GM18519 (cell line): Measurements from ENCODE around the gene TBL1XR1.
A peak's percentile ranks its signal among the peaks of the same experiment; 100 is the strongest.

Experiments
- ATAC-seq: cut with Tn5 transposase; IDR thresholded peaks from one replicate; pipeline ENCODE4 v1.9.1; 2021; ENCODE audit warnings: mild to moderate bottlenecking, moderate library complexity; ENCODE audit not compliant: unreplicated experiment, low FRiP score

TBL1XR1 gene

DNA sequence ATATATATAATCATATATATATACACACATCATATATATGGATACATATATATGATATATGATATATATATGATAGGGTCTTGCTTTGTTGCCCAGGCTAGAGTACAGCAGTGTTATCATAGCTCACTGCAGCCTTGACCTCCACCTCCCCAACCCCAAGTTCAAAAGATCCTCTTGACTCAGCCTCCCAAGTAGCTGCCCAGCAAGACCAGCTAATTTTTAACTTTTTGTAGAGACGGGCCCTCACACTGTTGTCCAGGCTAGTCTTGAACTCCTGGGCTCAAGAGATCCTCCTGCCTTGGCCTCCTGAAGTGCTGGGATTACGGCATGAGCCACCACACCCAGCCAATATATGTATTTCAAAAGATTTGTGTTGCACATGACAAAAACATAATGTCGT lies 83.0 kb downstream of the TBL1XR1 start:
- ATAC-seq: no peak

DNA sequence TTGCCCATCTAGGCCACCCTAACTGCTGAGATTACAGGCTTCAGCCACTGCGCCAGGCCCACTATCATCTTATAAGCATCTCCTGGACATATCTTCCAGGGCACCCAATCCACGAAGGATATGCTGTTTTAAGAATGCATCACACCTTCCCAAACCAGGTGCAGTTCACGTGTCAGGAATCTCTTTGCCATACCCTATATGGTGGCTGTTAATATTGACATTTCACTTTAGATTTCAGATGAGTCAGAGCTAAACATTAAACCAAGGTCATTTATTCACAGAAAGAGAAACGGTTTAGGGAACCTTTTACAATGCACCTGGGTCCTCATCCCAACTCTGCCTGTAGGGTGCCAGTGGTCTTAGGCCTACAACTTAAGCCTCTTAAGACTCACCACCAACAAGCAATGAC lies 85.7 kb downstream of the TBL1XR1 start:
- no peak for ATAC-seq

DNA sequence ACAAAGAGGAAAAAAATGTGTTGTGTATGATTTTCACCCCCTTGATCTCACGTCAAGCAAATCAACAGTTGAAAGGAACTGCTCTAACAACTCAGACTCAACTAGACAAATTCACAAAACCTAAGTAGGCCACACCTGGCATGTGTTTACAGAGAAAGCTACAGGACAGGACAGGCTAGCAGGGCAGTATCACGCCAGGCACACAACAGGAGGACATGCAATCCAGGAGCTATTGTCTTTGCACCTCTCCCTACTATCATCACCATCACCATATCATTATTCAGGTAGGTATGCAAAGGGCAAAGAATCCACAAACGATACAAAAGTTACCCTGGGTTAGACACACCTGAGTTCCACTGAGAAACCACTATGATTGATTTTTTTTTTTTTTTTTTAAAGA lies 86.4 kb downstream of the TBL1XR1 start:
- no peak for ATAC-seq

DNA sequence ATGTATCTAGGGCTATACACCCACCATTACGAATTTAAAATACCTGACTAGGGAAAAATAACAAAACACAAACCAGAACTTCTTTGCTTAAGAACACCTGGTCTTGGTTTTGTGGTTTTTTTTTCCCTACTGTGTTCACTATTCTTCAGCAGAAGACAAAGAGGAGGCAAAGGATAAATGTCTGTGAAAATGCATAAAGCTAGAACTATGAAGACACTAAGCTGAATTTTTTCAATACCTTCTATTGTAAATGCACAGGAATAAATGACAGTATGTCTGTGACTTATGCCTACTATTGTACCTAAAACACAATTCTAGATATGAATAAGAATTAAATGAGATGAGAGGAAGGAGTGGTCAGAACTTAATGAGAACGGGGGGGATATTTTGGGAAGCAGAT lies 86.9 kb downstream of the TBL1XR1 start:
- peak; percentile 17 for ATAC-seq

DNA sequence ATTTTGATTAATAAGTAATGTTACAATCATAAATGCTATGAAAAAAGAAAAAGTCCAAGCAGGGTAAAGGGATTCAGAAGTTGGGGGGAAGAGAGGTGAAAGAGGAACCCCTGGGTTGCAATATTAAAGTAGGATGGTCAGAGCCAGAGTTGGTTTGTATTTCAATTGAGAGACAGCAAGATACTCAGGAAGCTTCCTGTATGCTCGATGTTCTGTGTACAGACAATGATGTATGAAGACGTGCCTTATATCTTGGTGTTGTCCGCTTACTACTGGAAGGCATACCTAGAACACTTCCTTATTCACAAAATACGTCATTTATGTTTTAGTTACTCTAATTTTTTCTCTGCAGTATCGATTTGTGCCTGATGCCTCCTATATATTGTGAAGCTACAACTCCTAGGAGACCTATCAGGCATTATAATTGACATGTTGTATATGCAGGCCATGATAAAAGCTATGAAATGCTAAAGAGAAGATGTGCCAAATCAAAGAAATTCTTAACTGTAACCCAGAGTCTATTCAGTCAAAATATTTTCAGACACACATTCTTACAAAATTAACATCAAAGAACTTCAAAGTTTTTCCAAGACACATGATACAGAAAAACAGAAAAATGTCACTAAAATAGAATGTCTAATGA lies 87.5 kb downstream of the TBL1XR1 start:
- ATAC-seq: peak; percentile 65

DNA sequence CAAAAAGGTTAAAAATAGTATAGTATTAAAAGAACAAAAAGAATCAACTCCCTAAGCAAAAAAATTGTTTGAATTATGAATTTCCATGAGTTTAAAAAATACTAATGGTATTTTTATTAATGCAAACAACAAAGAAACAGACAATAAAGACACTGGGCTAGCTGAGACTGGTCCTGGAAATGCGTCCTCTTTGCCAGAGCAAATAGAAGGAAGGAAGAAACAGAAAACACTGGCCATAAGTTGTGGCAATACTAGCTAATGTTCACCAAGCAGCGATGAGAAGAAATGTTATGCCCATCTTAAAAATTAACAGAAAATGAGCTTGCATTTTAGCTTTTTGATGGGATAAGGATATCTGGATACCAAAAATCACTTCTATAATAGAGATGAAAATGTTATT lies 88.6 kb downstream of the TBL1XR1 start:
- ATAC-seq: no peak

DNA sequence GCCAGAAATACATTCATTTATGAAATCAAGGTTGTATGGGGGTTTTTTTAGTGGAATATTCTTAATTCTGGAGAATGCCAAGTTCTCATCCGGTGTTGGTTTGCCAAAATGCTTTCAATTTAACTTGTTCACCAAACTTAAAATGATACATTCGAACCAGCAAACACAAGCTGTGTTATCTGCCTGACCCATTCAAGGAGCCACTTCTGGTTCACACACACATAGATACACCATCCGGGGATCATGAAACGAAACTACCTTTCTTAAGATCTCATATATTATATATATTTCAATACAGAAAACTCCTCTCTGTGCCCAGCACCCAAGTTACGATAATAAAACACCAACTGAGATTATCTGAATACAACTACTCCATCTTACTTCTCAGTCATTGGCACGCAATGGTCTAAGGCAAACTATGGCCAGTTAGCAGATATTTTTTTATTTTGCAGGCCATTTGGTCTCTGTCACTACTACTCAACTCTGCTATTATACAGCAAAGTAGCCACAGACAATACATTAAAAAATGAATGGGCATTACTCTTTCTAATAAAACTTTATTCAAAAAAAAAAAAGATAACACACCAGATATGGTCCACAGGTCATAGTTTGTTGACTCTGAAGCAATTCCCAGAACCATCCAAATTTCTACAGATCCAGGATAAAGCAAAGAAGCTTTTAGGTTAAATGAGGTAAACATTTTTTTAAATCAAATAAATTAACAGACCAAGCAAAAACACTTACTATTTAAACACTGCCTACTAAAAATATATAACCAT lies 89.6 kb downstream of the TBL1XR1 start:
- ATAC-seq: no peak

DNA sequence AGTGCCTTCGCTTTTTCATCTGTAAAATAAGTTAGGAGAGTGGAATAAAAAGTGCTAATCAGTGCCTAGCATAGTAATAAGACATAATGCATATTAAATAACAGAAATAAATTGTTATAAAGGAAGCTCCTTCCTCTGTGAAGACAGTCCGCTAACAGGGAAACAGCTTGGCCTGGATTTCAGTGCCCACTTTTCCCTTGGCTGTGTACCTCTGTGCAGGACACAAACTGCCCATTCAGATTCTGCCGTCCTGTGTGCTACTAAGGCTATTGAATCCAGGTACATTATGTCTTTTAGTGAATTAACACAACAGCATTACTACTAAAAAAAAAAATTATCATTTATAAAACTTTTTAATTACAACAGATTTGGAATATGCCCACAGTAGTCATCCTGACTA lies 90.7 kb downstream of the TBL1XR1 start:
- ATAC-seq: no peak

DNA sequence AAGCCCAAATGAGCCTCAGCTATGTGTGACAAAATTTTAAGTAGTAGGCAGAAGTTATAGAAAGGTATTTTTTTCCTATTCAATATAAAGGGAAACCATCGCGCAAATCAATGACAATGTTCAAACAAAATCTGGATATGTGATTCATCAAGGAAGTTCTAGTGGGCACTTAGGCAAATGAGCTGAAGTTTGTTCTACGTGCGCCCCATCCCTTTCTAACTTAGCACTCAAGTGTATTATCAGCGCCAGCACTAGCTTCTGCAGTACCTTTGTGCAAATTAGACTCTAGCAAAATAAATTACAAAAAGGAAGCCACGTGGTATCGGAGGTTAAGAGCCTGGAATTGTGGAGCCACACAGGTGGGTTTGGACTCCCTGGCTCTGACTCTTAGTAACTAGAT lies 91.1 kb downstream of the TBL1XR1 start:
- ATAC-seq: no peak

DNA sequence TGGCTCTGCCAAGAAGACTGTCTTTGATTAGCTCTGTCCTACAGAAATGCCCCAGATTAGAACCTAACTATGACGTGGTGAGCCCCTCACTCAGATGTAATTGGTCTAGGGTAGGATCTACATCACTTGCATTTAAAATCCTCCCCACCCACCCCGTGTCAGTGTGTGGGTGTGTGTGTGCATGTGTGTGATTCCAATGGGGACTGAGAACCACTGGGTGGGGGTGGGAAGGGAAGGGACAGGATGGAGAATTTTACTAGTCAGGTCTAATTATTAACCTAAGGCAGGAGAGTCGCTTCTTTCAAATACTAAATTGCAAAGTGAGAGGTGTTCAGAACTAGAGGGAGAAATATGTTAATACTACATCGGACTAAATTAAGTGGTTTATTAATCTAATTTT lies 91.7 kb downstream of the TBL1XR1 start:
- ATAC-seq: no peak

DNA sequence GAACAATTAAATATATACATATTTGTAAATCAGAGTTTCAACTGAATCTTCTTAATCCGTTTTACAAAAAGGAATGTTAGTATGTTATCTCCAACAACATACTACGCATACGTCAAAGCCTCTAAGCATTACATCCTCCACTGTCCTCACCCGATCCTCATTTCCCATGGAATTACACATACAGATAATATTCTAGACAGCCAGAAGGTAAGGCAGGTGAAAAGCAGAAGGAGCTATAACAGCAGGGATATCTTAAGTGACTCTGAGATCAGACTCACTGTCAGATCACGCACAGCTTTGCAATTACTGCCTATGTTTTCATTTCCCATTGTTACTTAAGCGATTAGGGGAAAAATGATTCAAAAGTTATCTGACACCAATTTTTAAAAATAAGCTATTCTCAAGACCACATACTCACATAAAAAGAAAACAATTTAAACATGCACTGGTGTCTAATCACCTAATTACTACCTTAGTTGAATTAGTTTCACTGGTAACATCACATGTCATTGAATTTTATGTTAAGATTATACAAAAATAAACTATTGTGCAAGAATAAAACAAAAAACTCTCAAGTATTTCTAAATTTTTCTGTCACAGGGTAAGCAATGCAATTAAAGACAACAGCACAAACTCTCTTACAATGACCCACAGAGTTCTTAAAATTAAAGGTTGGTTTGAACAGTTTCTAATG lies 92.8 kb downstream of the TBL1XR1 start:
- ATAC-seq: no peak

DNA sequence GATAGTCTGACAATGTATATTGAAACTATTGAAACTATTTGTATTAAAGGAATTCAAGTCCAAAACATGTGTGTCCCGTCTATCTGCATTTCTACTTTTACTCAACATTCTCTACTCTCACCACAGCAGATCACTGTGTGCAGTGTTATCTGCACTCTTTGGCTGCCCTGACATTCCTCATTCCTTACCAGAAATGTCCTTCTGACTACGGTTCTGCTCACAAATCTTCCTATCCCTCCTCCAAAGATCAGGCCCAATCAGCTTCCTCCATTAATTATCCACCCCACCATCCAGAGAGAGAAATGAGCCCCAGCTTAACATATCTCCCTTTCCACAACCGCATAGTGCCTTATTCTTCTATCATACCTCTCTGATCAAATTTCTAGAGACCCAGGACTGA lies 94.7 kb downstream of the TBL1XR1 start:
- no peak for ATAC-seq

DNA sequence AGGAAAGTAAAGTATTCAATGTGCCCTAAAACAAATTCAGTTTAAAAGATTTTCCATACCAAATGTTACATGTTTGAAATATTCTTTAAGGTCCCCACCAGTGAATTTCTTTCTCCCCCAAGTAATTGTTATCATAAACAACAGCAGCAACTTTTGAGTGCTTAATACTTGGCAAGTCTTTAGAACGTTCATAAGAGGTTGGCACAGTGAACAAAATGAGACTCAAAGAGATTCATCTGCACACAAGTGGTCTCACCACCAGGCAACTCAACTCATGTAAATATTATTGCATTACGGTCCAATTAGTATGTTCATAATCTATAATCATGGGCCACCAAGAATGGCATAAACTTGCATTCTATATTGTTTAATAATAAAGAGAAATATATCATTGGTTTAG lies 98.7 kb downstream of the TBL1XR1 start:
- no peak for ATAC-seq

DNA sequence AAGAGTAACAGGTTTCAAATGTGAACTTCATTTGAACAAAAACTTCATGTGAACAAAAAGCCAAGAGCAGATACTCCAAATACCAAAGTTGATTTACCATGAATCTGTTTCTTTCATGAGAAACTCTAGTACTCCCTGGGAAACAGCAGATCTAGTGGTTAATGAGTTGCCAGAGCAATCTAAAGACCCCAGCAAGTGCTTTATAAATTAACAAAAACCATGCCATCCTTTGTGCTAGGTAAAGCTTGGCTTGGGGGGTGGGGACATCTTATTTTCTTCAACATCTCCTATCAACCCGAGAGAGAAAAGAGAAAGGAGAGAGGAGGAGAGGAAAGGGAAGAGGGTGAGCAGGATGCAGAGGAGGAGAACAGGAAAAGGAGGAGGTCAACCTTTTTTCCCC lies 100.7 kb downstream of the TBL1XR1 start:
- ATAC-seq: no peak

DNA sequence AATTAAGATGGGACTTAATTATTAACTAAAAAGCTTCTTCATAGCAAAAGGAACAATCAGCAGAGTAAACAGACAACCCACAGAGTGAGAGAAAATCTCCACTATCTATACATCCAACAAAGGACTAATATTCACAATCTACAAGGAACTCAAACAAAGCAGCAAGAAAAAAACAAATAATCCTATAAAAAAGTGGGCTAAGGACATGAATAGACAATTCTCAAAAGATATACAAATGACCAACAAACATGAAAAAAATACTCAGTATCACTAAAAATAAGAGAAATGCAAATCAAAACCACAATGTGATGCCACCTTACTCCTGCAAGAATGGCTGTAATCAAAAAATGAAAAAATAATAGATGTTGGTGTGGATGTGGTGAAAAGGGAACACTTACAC lies 103.3 kb downstream of the TBL1XR1 start:
- no peak for ATAC-seq

DNA sequence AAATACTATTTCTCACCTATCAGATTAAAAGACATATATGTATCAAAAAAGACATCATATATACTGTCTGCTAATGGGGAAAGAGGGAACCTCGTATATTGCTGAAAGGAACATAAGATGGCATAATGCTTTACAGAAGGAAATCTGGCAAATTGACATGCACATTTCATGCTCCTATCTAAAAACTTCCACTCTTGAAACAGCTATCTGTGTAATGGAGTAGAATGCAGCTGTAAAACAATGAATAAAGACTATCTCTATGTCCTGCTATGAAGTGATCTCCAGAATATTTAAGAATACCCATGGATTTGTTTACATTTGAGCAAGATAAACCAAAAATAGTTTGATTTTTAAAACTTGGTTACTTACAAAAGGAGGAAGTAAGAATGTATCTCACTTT lies 107.4 kb downstream of the TBL1XR1 start:
- ATAC-seq: no peak

DNA sequence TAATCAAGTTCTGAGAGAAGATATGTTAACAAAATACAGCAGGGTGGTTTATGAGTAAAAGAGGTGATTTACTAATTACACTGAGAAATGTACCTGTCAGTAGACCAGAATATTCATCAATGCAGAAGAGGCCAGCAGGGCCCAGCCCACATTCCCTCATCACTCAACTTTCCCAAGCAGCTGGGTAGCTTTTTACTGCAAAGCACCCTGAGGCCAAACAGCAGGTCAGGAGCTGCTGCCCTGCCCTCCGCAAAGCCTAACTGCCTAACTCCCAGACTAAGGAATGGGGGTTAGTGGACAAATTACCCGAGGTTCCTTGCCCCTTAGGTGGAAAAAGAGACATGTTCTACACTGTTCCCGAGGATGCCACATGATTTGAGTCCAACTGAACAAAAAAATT lies 108.2 kb downstream of the TBL1XR1 start:
- no peak for ATAC-seq

DNA sequence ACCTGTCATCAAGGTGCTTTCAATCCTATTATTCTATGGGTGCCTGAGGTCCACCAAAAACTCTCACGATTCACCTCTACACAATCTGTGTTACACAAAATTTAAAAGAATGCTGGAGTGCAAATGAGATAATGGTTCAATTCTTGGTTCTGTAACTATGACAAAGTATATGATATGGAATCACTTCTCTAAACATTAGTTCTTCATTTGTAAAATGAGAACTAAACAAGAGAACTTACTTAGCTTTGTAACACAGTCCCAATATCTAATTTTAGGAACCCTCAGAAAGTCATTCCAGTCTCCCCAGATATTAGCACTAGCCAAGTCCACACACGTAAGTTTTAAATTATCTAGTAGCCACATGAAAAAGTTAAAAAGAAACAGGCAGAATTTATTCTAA lies 111.5 kb downstream of the TBL1XR1 start:
- ATAC-seq: no peak

DNA sequence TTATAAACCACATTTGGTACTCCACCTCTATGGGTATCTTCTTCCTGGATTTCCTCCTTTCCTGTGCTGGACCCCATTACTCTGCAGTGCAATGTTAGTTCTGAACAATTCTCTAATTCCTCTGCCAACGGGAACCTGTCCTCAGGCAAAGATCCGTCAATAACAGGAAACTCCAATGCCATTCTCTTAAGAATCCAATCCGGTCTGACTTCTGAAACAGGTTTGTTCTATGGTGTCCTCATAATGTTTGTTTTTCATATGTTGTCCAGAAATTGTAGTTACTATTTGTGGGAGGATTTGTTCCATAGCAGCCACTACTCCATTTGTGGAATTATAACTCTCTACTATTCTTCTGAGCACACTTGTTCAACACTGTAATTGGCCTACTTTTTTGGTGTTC lies 112.7 kb downstream of the TBL1XR1 start:
- no peak for ATAC-seq

DNA sequence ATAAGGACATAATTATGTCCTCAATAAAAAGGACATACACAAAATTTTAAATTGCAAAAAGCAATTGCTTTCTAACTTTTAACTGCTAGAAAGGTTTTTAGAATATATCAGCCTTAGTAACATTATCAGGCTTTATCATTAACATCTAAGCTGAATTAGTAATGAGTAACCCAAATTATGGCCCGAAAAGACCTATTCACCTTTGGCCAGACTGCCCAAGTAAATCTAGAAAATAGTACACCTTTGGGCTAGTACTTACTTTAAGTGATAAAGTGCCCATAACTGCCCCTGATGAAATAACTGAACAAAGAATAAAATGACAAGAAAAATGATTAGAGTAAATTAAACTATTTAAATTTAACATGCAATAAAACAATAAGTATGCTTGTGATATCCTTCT lies 117.2 kb downstream of the TBL1XR1 start:
- ATAC-seq: no peak

DNA sequence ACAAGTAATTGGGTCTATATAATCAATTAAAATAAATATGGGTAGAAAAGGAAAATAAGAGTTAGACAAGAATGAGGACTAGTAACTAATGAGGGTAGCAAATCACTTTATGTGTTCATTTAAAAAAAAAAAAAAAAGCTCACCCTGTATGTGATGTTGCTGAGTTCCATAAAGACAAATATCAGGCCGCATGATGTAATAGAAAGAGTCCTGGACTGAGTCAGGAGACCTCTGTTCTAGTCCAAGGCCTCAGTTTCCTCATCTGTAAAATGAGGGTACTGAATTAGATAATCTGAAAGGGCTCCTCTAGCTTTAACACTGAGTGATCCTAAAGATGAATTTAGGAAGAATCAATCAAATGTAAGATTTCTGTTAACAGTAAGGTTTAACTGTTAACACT lies 117.6 kb downstream of the TBL1XR1 start:
- ATAC-seq: no peak
